ENCODE results near the gene UBAC1. TPM values are rescaled to one million over a fixed set of nuclear protein-coding genes. Genes with fewer than 3 reads are reported as not detected.

The UBAC1 gene
- total and polyA plus RNA-seq, 9 of the 15 experiments (the other 6 are each of a cell fraction or from before 2014, with no cell fraction given) = 94.0 to 399 (median 228) TPM

DNA sequence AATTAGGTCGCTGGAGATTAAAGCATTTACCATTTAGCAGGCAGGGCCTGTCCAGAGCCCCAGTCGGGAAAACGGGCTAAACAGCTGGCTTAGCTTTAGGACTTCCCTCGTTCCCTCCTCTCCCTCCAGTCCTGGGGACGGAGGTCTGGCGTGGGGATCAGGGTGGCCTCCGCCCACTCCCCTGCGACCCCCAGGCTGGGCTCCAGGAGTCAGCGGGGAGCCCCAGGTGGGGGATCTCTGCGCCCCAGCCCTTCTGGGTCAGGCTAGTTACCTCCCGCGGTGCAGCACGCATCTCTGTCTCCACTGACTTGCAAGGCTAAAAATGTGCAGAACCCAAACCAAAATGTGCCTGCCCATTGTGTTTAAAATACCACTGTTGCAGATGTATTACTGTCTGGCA lies 37.7 kb downstream of the UBAC1 start:
- peaks cover 2% of the 10 kb centered on the region; the same call in 1 of the 2 replicates for H3K9me3 ChIP-seq (replicated peaks; ENCODE audit: control insufficient read depth, insufficient read depth, low read depth, low read length)
- no peak overlapping the region for H2AFZ ChIP-seq (ENCODE audit: low read depth, low read length)
- peaks cover 71% of the 10 kb centered on the region; the same call in 2 of the 3 replicates for H3K36me3 ChIP-seq (ENCODE audit: control insufficient read depth, insufficient read depth, low read length)
- ChIA-PET POLR2A (interaction anchor here (0.9 to 1.2 kb wide), 2 partner anchors 17 to 28 kb away, joined by 3 to 5 read pairs; no protein-coding TSS in a partner anchor), CTCF (ENCODE audit: low intra/inter-chr PET ratio) (no interaction called here)
- DNase-seq (ENCODE audit: extremely low read depth in 1 of 4, low spot score in 3 of 4) (no peak), FAIRE-seq (no peak), ATAC-seq (no peak)
- no peaks in the 10 kb centered on the region; the same call in 1 of the 3 replicates for H3K79me2 ChIP-seq (ENCODE audit: control insufficient read depth, insufficient read depth, low read length)
- intact Hi-C loops (cut with micrococcal nuclease) = no loop called here
- no TSS peak for BruUV-seq (replicated peaks)
- in situ Hi-C loops (cut with MboI) = no loop called here
- TF ChIP-seq ZEB2 (IDR thresholded peaks at IDR 0.05) (no peak), POLR2G (IDR thresholded peaks at IDR 0.05; ENCODE audit: low read depth, low read length) (peak; percentile 57; the same call in 1 of the 2 replicates)
- no peak overlapping the region for H3K4me2 ChIP-seq (ENCODE audit: insufficient read depth, low read length)
- no peak overlapping the region for H3K9ac ChIP-seq (ENCODE audit: insufficient read depth in 1 of 2, low read depth in 2 of 2, low read length in 2 of 2)
- H3K4me3 ChIP-seq = no peak overlapping the region
- H3K27ac ChIP-seq (ENCODE audit: extremely low read depth, low read depth, low read length) = no peak overlapping the region
- H3K4me1 ChIP-seq (replicated peaks in 1 of 2; ENCODE audit: control insufficient read depth in 2 of 2, insufficient read depth in 2 of 2, low read length in 2 of 2) = peaks cover 0 to 40% of the 10 kb centered on the region in 2 experiments; a peak in 2 of 5 replicates
- no peaks in the 10 kb centered on the region for H3K27me3 ChIP-seq (ENCODE audit: control insufficient read depth in 2 of 2, insufficient read depth in 2 of 2, low read length in 2 of 2)
- 95% methylated on average over 12 of the region's 13 CpGs for WGBS (ENCODE audit: insufficient coverage, low coverage, missing lambda C conversion rate)
- H3K9me1 ChIP-seq (ENCODE audit: control insufficient read depth, insufficient read depth, low read length) = no peaks in the 10 kb centered on the region
- H4K20me1 ChIP-seq (replicated peaks; ENCODE audit: control insufficient read depth, insufficient read depth, low read length) = peaks cover 11% of the 10 kb centered on the region; the same call in 1 of the 2 replicates

DNA sequence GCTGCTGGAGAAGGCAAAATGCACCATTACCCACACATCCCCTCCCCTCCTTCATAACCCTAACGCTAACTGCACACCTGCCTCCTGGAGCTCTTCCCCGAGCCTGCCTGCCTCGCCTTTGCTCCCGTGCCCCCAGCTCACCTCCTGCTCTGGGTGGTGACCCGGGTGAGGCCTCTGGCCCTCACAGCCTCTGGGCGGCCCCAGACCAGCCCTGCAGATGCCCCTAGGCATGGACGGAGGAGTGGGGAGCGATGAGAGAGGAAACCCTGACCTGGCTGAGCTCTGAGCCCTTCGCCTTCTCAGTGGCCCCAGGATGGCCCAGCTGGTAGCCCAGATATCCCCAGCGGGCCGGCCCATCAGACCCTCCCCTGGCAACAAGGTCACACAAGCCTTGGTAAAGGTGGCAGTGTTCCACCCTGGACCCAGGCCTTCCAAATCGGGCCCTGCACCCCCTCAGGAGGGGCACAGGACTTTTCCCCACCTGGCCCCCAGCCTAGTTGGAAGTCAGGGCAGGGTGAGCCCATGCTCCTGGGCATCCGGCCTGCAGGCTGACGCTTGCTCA lies 39.3 kb downstream of the UBAC1 start:
- no peaks in the 10 kb centered on the region for H3K79me2 ChIP-seq (ENCODE audit: control insufficient read depth, insufficient read depth, low read length)
- WGBS (ENCODE audit: insufficient coverage, low coverage, missing lambda C conversion rate) = 89% methylated on average over 11 of the region's 14 CpGs
- POLR2A ChIA-PET = interaction anchor here (0.6 to 1.1 kb wide), 6 partner anchors 12 to 404 kb away, joined by 3 to 4 read pairs (median 3); no protein-coding TSS in a partner anchor
- H3K9me3 ChIP-seq (replicated peaks; ENCODE audit: control insufficient read depth, insufficient read depth, low read depth, low read length) = peaks cover 9% of the 10 kb centered on the region
- in situ Hi-C loops (cut with MboI) (no loop called here), intact Hi-C loops (cut with micrococcal nuclease) (no loop called here)
- no peak overlapping the region for H3K27ac ChIP-seq (ENCODE audit: extremely low read depth, low read depth, low read length)
- BruUV-seq (replicated peaks) = no TSS peak
- FAIRE-seq = no peak
- CTCF ChIA-PET (ENCODE audit: low intra/inter-chr PET ratio) = no interaction called here
- H3K4me1 ChIP-seq (replicated peaks in 1 of 2; ENCODE audit: control insufficient read depth in 2 of 2, insufficient read depth in 2 of 2, low read length in 2 of 2) = peaks cover 0 to 24% of the 10 kb centered on the region in 2 experiments; a peak in 2 of 5 replicates
- H3K27me3 ChIP-seq (ENCODE audit: control insufficient read depth in 2 of 2, insufficient read depth in 2 of 2, low read length in 2 of 2) = no peaks in the 10 kb centered on the region
- H3K9ac ChIP-seq (ENCODE audit: insufficient read depth in 1 of 2, low read depth in 2 of 2, low read length in 2 of 2) = peak overlapping the region in 1 of 2 experiments; percentile 17; a peak in 1 of 4 replicates
- H4K20me1 ChIP-seq (replicated peaks; ENCODE audit: control insufficient read depth, insufficient read depth, low read length) = no peaks in the 10 kb centered on the region
- H3K9me1 ChIP-seq (ENCODE audit: control insufficient read depth, insufficient read depth, low read length) = no peaks in the 10 kb centered on the region
- TF ChIP-seq POLR2G (IDR thresholded peaks at IDR 0.05; ENCODE audit: low read depth, low read length) (peak; percentile 76), SUPT5H (IDR thresholded peaks at IDR 0.05) (peak; percentile 29; the same call in 1 of the 2 replicates), RBM22 (IDR thresholded peaks at IDR 0.05; ENCODE audit: low read depth, low read length, poor library complexity, severe bottlenecking) (peak; percentile 0), TFAP4 (CRISPR knock-in tag; IDR thresholded peaks at IDR 0.05; ENCODE audit: borderline replicate concordance) (0 out of 2 replicates have a peak, but pooled peaks have one; percentile 8)
- TF ChIP-seq, protein P1, sequence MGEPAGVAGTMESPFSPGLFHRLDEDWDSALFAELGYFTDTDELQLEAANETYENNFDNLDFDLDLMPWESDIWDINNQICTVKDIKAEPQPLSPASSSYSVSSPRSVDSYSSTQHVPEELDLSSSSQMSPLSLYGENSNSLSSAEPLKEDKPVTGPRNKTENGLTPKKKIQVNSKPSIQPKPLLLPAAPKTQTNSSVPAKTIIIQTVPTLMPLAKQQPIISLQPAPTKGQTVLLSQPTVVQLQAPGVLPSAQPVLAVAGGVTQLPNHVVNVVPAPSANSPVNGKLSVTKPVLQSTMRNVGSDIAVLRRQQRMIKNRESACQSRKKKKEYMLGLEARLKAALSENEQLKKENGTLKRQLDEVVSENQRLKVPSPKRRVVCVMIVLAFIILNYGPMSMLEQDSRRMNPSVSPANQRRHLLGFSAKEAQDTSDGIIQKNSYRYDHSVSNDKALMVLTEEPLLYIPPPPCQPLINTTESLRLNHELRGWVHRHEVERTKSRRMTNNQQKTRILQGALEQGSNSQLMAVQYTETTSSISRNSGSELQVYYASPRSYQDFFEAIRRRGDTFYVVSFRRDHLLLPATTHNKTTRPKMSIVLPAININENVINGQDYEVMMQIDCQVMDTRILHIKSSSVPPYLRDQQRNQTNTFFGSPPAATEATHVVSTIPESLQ (CRISPR knock-in tag; IDR thresholded peaks at IDR 0.05) = no peak
- no peak for ATAC-seq
- H3K4me3 ChIP-seq = no peak overlapping the region
- H2AFZ ChIP-seq (ENCODE audit: low read depth, low read length) = no peak overlapping the region
- H3K4me2 ChIP-seq (ENCODE audit: insufficient read depth, low read length) = no peak overlapping the region
- H3K36me3 ChIP-seq (ENCODE audit: control insufficient read depth, insufficient read depth, low read length) = peaks cover 65% of the 10 kb centered on the region; the same call in 1 of the 3 replicates
- no peak for DNase-seq (ENCODE audit: extremely low read depth in 1 of 4, low spot score in 3 of 4)
